GM23338 (cell line): ENCODE results near the gene DNAH8. TPM values are rescaled to one million over a fixed set of nuclear protein-coding genes. Genes with fewer than 3 reads are reported as not detected.
A peak's percentile ranks its signal among the peaks of the same experiment; 100 is the strongest.

Source experiments
- ATAC-seq: fragments of 200-7000 bp; cut with Tn5 transposase; 3 replicates; pipeline ENCODE4 v1.9.1; 2020
- DNase-seq: peaks from one replicate; pipeline ENCODE4 v3.0.0-alpha.2; 2015; ENCODE audit warnings: low spot score
- H2AFZ ChIP-seq: fragments of 200-600 bp; sonication (generic); 2 replicates; pipeline ENCODE4 v1.8.0; 2016; ENCODE audit warnings: antibody characterized with exemption, mild to moderate bottlenecking, moderate library complexity
- H3F3A ChIP-seq: fragments of 200-600 bp; sonication (generic); replicated peaks from 2 replicates; pipeline ENCODE4 v1.8.0; 2017; ENCODE audit warnings: antibody characterized with exemption, mixed run types, low read depth
- H3K27ac ChIP-seq: fragments of 200-600 bp; sonication (generic); 2 replicates; pipeline ENCODE4 v1.6.1; 2016; ENCODE audit warnings: low read depth
- H3K27me3 ChIP-seq: fragments of 200-600 bp; sonication (generic); 2 replicates; pipeline ENCODE4 v1.8.0; 2016; ENCODE audit warnings: mild to moderate bottlenecking, mixed run types, moderate library complexity; ENCODE audit not compliant: insufficient read depth
- H3K36me3 ChIP-seq: fragments of 200-600 bp; sonication (generic); 2 replicates; pipeline ENCODE4 v1.8.0; 2016; ENCODE audit warnings: mild to moderate bottlenecking; ENCODE audit not compliant: insufficient read depth
- H3K4me1 ChIP-seq: fragments of 200-600 bp; sonication (generic); 2 replicates; pipeline ENCODE4 v1.8.0; 2016; ENCODE audit warnings: mild to moderate bottlenecking, moderate library complexity; ENCODE audit not compliant: insufficient read depth
- H3K4me2 ChIP-seq: fragments of 200-600 bp; sonication (generic); 2 replicates; pipeline ENCODE4 v1.7.1; 2017; ENCODE audit warnings: mixed run types
- H3K4me3 ChIP-seq: fragments of 200-600 bp; sonication (generic); 2 replicates; pipeline ENCODE4 v1.6.1; 2016; ENCODE audit warnings: mixed run types
- H3K79me2 ChIP-seq: fragments of 200-600 bp; sonication (generic); replicated peaks from 2 replicates; pipeline ENCODE4 v1.8.0; 2017; ENCODE audit warnings: mild to moderate bottlenecking; ENCODE audit not compliant: insufficient read depth
- H3K9me2 ChIP-seq: fragments of 200-600 bp; sonication (generic); 2 replicates; pipeline ENCODE4 v1.8.0; 2017; ENCODE audit not compliant: insufficient read depth
- H4K20me1 ChIP-seq: fragments of 200-600 bp; sonication (generic); replicated peaks from 2 replicates; pipeline ENCODE4 v1.8.0; 2017; ENCODE audit warnings: mild to moderate bottlenecking; ENCODE audit not compliant: insufficient read depth
- H3K27ac Mint-ChIP-seq: 2 replicates; pipeline ENCODE4 v1.8.0; 2020; ENCODE audit warnings: inconsistent platforms, mild to moderate bottlenecking, moderate library complexity, mixed read lengths
- H3K27me3 Mint-ChIP-seq: 3 replicates; pipeline ENCODE4 v1.8.0; 2022; ENCODE audit warnings: low read depth, mild to moderate bottlenecking, moderate library complexity, mixed read lengths, inconsistent platforms; ENCODE audit not compliant: insufficient read depth, poor library complexity
- H3K36me3 Mint-ChIP-seq: 3 replicates; pipeline ENCODE4 v1.8.0; 2021; ENCODE audit warnings: low read depth, mild to moderate bottlenecking, inconsistent platforms, moderate library complexity, mixed read lengths
- H3K4me1 Mint-ChIP-seq: 3 replicates; pipeline ENCODE4 v1.8.0; 2020; ENCODE audit warnings: mild to moderate bottlenecking, inconsistent platforms, mixed read lengths
- H3K4me3 Mint-ChIP-seq: 3 replicates; pipeline ENCODE4 v1.8.0; 2021; ENCODE audit warnings: moderate library complexity, mild to moderate bottlenecking, inconsistent platforms, mixed read lengths
- H3K9me3 Mint-ChIP-seq: 3 replicates; pipeline ENCODE4 v1.8.0; 2020; ENCODE audit warnings: moderate library complexity, mild to moderate bottlenecking, inconsistent platforms, mixed read lengths
- CREB1 ChIP-seq: fragments of 250-450 bp; sonication (Bioruptor Pico); IDR thresholded peaks from 2 replicates; pipeline ENCODE4 v1.5.0; 2020; ENCODE audit warnings: low read depth, mild to moderate bottlenecking, moderate library complexity
- CTCF ChIP-seq, 2 experiments: fragments of 200-600 bp in 1 of 2; sonication (generic) in 1 of 2; conservative IDR thresholded peaks; 2 replicates each; pipeline versions ENCODE4 v1.5.1 to v1.6.1; 2016 to 2017; ENCODE audit warnings: antibody characterized with exemption in 2 of 2, low read depth in 2 of 2, mild to moderate bottlenecking in 2 of 2, moderate library complexity in 1 of 2
- ETS1 ChIP-seq: IDR thresholded peaks from 2 replicates; pipeline ENCODE4 v1.6.1; 2016; ENCODE audit warnings: antibody characterized with exemption
- EZH2 ChIP-seq: fragments of 200-600 bp; sonication (generic); IDR thresholded peaks from one replicate; pipeline ENCODE4 v1.8.0; 2017; ENCODE audit warnings: antibody characterized with exemption, mild to moderate bottlenecking, low read depth; ENCODE audit not compliant: unreplicated experiment
- EZH2phosphoT487 ChIP-seq: fragments of 200-600 bp; sonication (generic); IDR thresholded peaks from one replicate; pipeline ENCODE4 v1.8.1; 2018; ENCODE audit warnings: antibody characterized with exemption; ENCODE audit not compliant: unreplicated experiment
- JUNB ChIP-seq: IDR thresholded peaks from one replicate; pipeline ENCODE4 v1.6.1; 2016; ENCODE audit warnings: antibody characterized with exemption; ENCODE audit not compliant: unreplicated experiment
- NANOG ChIP-seq: IDR thresholded peaks from 2 replicates; pipeline ENCODE4 v1.6.1; 2016; ENCODE audit warnings: antibody characterized with exemption, borderline replicate concordance
- POLR2AphosphoS5 ChIP-seq: IDR thresholded peaks from 2 replicates; pipeline ENCODE4 v1.6.1; 2016; ENCODE audit warnings: antibody characterized with exemption, low read depth
- REST ChIP-seq: IDR thresholded peaks from one replicate; pipeline ENCODE4 v1.6.1; 2018; ENCODE audit warnings: antibody characterized with exemption; ENCODE audit not compliant: unreplicated experiment
- STAT1 ChIP-seq: IDR thresholded peaks from one replicate; pipeline ENCODE4 v1.6.1; 2016; ENCODE audit warnings: antibody characterized with exemption; ENCODE audit not compliant: unreplicated experiment
- ZNF114 ChIP-seq: fragments of 250-450 bp; sonication (Bioruptor Pico); IDR thresholded peaks from 2 replicates; pipeline ENCODE4 v1.5.0; 2020; ENCODE audit warnings: mild to moderate bottlenecking, moderate library complexity
- ZNF331 ChIP-seq: fragments of 250-450 bp; sonication (Bioruptor Pico); IDR thresholded peaks from 2 replicates; pipeline ENCODE4 v1.5.0; 2020; ENCODE audit warnings: low read depth, mild to moderate bottlenecking, moderate library complexity
- ZNF462 ChIP-seq: fragments of 250-450 bp; sonication (Bioruptor Pico); IDR thresholded peaks from 2 replicates; pipeline ENCODE4 v1.5.0; 2020; ENCODE audit warnings: mild to moderate bottlenecking, moderate library complexity
- polyA plus RNA-seq: library from polyadenylated mRNA; unstranded; fragments of >200 nt; fragmentation: Nextera tagmentation; extraction: Ambion mirVana; gene quantifications from 2 replicates; pipeline ENCODE4 v1.2.1, GENCODE V29; 2016
- total RNA-seq: library from RNA; depleted of rRNA; stranded (reverse); fragments of >200 nt; shearing (Covaris generic); gene quantifications from 2 replicates; pipeline ENCODE4 v1.2.3, GENCODE V29; 2014

The DNAH8 gene
- total and polyA plus RNA-seq, 2 experiments from 2014 or later, result 0.02 TPM; not detected in 1

GRCh38 chr6:38725414-38726183, 10.5 kb downstream of the DNAH8 start:
- DNase-seq, result peak; percentile 15
- H3K79me2 ChIP-seq, result no peaks in the 10 kb centered on the region

More at GRCh38 chr6:38725414-38726183, 10.5 kb downstream of the DNAH8 start:
- Mint-ChIP-seq H3K9me3 (0 out of 3 replicates have a peak, but pooled peaks cover 2% of the 10 kb centered on the region), H3K36me3 (peaks cover 3% of the 10 kb centered on the region; the same call in 2 of the 3 replicates), H3K4me3 (no peak overlapping the region), H3K4me1 (peaks cover 5% of the 10 kb centered on the region; the same call in 2 of the 3 replicates), H3K27ac (no peak overlapping the region), H3K27me3 (peaks cover 2% of the 10 kb centered on the region)
- no peak overlapping the region for H3K27ac ChIP-seq
- H3K36me3 ChIP-seq, result no peaks in the 10 kb centered on the region
- TF ChIP-seq EZH2, result no peak
- no peak for TF ChIP-seq ZNF331 (CRISPR knock-in tag)
- no peak for TF ChIP-seq ZNF462 (CRISPR knock-in tag)
- TF ChIP-seq REST, result no peak
- TF ChIP-seq STAT1, result no peak
- TF ChIP-seq JUNB, result no peak
- TF ChIP-seq ETS1, result no peak
- TF ChIP-seq CTCF (conservative IDR thresholded peaks at IDR 0.05; ENCODE audit: low read depth in 2 of 2), result no peak
- no peak for TF ChIP-seq EZH2phosphoT487
- TF ChIP-seq CREB1 (CRISPR knock-in tag), result no peak
- TF ChIP-seq NANOG, result no peak
- TF ChIP-seq POLR2AphosphoS5, result no peak
- TF ChIP-seq ZNF114 (CRISPR knock-in tag), result no peak
- no peak overlapping the region for H3K4me3 ChIP-seq
- no peak overlapping the region for H3K4me2 ChIP-seq
- H3K4me1 ChIP-seq, result no peaks in the 10 kb centered on the region
- no peaks in the 10 kb centered on the region for H3K27me3 ChIP-seq
- no peak overlapping the region for H2AFZ ChIP-seq
- no peaks in the 10 kb centered on the region for H3K9me2 ChIP-seq
- no peaks in the 10 kb centered on the region for H4K20me1 ChIP-seq
- no peaks in the 10 kb centered on the region for H3F3A ChIP-seq
- no peak for ATAC-seq
